ENCODE measurements around the gene PLP2.

- TF ChIP-seq TAF1 (IDR thresholded peaks at IDR 0.05; ENCODE audit: borderline replicate concordance, insufficient read depth, low read length): no peak
- no peak for TF ChIP-seq REST (IDR thresholded peaks at IDR 0.05; ENCODE audit: insufficient read depth in 1 of 2, low read depth in 2 of 2, low read length in 2 of 2)
- no peak for TF ChIP-seq POLR2AphosphoS5 (IDR thresholded peaks at IDR 0.05; ENCODE audit: low read depth, low read length)
- TF ChIP-seq SIN3A (IDR thresholded peaks at IDR 0.05; ENCODE audit: borderline replicate concordance, insufficient read depth, low read length): no peak
- no peak for TF ChIP-seq FOXP2 (optimal IDR thresholded peaks at IDR 0.05; ENCODE audit: borderline replicate concordance, extremely low read depth, extremely low read length, insufficient read depth)
Observed at GRCh38 chrX:49214996-49215526, 43.4 kb downstream of the PLP2 start.

Data from PFSK-1 (cell line).